ENCODE measurements around the gene AREG.

DNA sequence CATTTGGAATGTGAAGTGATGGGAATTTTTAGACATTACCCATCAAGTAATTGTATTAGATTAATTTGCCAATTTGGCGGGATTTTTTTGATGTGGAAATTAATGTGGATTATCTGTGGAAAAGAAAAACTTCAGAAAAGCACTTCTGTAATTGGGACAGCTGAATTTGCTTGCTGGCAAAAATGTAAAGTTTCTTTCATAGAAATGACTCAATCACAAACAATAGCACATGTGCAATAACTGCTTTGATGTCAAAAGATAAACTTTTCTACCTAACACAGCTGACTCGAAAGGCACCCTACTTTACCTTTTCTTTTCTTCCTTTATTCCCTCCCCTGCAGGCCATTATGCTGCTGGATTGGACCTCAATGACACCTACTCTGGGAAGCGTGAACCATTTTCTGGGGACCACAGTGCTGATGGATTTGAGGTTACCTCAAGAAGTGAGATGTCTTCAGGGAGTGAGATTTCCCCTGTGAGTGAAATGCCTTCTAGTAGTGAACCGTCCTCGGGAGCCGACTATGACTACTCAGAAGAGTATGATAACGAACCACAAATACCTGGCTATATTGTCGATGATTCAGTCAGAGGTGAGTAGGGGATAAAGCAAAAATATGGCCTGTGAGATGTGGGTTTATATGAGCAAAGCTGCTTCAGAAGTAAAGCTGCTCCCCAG is 1.4 kb downstream of the AREG start:
- TF ChIP-seq, protein P1, sequence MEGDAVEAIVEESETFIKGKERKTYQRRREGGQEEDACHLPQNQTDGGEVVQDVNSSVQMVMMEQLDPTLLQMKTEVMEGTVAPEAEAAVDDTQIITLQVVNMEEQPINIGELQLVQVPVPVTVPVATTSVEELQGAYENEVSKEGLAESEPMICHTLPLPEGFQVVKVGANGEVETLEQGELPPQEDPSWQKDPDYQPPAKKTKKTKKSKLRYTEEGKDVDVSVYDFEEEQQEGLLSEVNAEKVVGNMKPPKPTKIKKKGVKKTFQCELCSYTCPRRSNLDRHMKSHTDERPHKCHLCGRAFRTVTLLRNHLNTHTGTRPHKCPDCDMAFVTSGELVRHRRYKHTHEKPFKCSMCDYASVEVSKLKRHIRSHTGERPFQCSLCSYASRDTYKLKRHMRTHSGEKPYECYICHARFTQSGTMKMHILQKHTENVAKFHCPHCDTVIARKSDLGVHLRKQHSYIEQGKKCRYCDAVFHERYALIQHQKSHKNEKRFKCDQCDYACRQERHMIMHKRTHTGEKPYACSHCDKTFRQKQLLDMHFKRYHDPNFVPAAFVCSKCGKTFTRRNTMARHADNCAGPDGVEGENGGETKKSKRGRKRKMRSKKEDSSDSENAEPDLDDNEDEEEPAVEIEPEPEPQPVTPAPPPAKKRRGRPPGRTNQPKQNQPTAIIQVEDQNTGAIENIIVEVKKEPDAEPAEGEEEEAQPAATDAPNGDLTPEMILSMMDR (IDR thresholded peaks at IDR 0.05), result no peak
- TF ChIP-seq POLR2A (IDR thresholded peaks at IDR 0.05), result no peak
- no peak for TF ChIP-seq EP300 (IDR thresholded peaks at IDR 0.05)
